Left lung (tissue), 10 donors: ENCODE measurements around the gene ARSH. TPM values are rescaled to one million over a fixed set of nuclear protein-coding genes. Genes with fewer than 3 reads are reported as not detected.
A peak's percentile ranks its signal among the peaks of the same experiment; 100 is the strongest.

Source experiments
- ATAC-seq: fragments of 200-7000 bp; cut with Tn5 transposase; one replicate; pipeline ENCODE4 v1.9.1; 2020; ENCODE audit warnings: moderate library complexity
- DNase-seq, 4 donors: peaks; one replicate each; pipeline ENCODE4 v3.0.0-alpha.2; 2013 to 2020
- H3K27ac ChIP-seq, 2 donors: fragments of 200-600 bp; sonication (generic) in 1 of 2; one replicate each; pipeline versions ENCODE4 v1.5.0 to v1.8.0; 2020 to 2021
- H3K27me3 ChIP-seq, 2 donors: fragments of 200-600 bp; sonication (generic) in 1 of 2; one replicate each; pipeline versions ENCODE4 v1.5.0 to v1.8.0; 2020 to 2021
- H3K36me3 ChIP-seq, 2 donors: fragments of 200-600 bp; sonication (generic) in 1 of 2; one replicate each; pipeline versions ENCODE4 v1.5.0 to v1.8.0; 2020 to 2021
- H3K4me1 ChIP-seq, 2 donors: fragments of 200-600 bp; one replicate each; pipeline ENCODE4 v1.8.0; 2021
- H3K4me3 ChIP-seq, 2 donors: fragments of 200-600 bp; sonication (generic) in 1 of 2; one replicate each; pipeline versions ENCODE4 v1.5.0 to v1.8.0; 2020 to 2021; ENCODE audit warnings: mild to moderate bottlenecking in 1 of 2
- H3K9me3 ChIP-seq, 2 donors: fragments of 200-600 bp; sonication (generic) in 1 of 2; one replicate each; pipeline versions ENCODE4 v1.5.0 to v1.8.0; 2020 to 2021
- CTCF ChIP-seq, 2 donors: fragments of 200-600 bp; sonication (generic) in 1 of 2; IDR thresholded peaks; one replicate each; pipeline versions ENCODE4 v1.5.0 to v1.8.0; 2021; ENCODE audit warnings: antibody characterized with exemption in 2 of 2
- intact Hi-C, 2 donors: fragments of 100-400 bp; cut with DNase I; formaldehyde crosslinking; loops; one replicate each; pipeline versions ENCODE4 v1.11.2 to v1.14.2; 2022
- polyA plus RNA-seq, 6 donors: library from polyadenylated mRNA; unstranded; fragments of 120-200 nt; gene quantifications; one replicate each; pipeline ENCODE4 v1.2.1, GENCODE V29; 2013; ENCODE audit not compliant: insufficient read length in 6 of 6
- total RNA-seq, 2 donors: library from RNA; stranded (reverse); fragmentation: NEBNext Ultra II Directional; extraction: Animal tissue kit (Norgen Biotek cat#: 25700); gene quantifications; one replicate each; pipeline ENCODE4 v1.2.1, GENCODE V29; 2021
- donor health status: DM: no; HTN: yes; CAD: no.
- donor health status: DM: no; HTN: no; CAD: no.

The ARSH gene
- total and polyA plus RNA-seq, 8 donors, result 0.08 to 0.14 (median 0.09) TPM; not detected in 2

DNA sequence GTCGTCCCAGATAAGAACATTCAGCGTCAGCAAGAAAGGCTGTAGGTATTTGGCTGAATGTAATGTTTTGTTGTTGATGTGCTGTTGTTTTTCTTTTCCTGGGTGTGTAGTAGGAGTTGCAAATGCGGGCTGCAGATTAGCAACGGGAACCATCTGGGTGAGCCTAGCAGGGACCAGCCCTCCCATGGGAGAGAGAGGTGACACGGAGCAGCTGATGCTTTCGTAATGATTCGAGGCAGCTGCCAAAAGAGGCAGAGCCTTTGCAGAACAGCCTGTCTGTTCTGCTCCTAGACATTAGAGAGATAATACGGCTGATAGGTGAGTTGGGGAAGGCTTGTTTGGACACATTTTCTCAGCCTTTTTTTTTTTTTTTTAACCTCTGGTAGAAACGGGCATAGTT is 60.2 kb downstream of the ARSH start:
- Histone ChIP-seq H3K27ac (no peak overlapping the region), H3K4me3 (no peak overlapping the region), H3K4me1 (no peaks in the 10 kb centered on the region), H3K9me3 (no peaks in the 10 kb centered on the region), H3K27me3 (no peaks in the 10 kb centered on the region), H3K36me3 (no peaks in the 10 kb centered on the region)
- DNase-seq (peak in 1 of 4 donors; percentile 15), ATAC-seq (no peak)
- no peak for TF ChIP-seq CTCF (IDR thresholded peaks at IDR 0.05)
- intact Hi-C loops, result no loop called here

DNA sequence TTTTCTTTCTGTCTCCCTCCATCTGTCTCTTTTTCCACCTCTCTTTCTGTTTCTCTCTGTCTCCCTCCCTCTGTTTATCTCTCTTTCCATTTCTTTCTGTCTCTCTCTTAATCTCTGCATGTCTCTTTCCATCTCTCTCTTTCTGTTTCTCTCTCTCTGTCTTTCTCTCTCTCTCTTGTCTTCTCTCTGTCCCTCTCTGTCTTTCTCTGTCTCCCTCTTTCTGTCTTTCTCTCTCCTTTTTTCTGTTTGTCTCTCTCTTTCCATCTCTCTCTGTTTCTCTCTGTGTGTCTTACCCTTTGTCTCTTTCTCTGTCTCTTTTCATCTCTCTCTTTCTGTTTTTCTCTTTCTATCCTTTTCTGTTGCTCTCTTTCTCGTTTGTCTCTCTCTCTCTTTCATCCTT is 69.6 kb downstream of the ARSH start:
- intact Hi-C loops, result no loop called here
- Histone ChIP-seq H3K4me1 (no peaks in the 10 kb centered on the region), H3K27me3 (no peaks in the 10 kb centered on the region), H3K4me3 (no peak overlapping the region), H3K9me3 (no peaks in the 10 kb centered on the region), H3K27ac (no peak overlapping the region), H3K36me3 (no peaks in the 10 kb centered on the region)
- ATAC-seq (no peak), DNase-seq (no peak)
- TF ChIP-seq CTCF (IDR thresholded peaks at IDR 0.05), result no peak

GRCh38 chrX:3076416-3076991 is 70.2 kb downstream of the ARSH start:
- ATAC-seq (no peak), DNase-seq (no peak)
- no peak for TF ChIP-seq CTCF (IDR thresholded peaks at IDR 0.05)
- no peaks in the 10 kb centered on the region for H3K4me1 ChIP-seq
- no peaks in the 10 kb centered on the region for H3K27me3 ChIP-seq
- H3K27ac ChIP-seq, result no peak overlapping the region
- no peaks in the 10 kb centered on the region for H3K9me3 ChIP-seq
- intact Hi-C loops, result no loop called here
- no peak overlapping the region for H3K4me3 ChIP-seq
- H3K36me3 ChIP-seq, result no peaks in the 10 kb centered on the region

Other genes with a start within 250 kb of the ARSH start
- gene GYG2, start 177.6 kb upstream of the ARSH start, total RNA-seq, result 1 to 10 TPM; 1.5 to 6.2 TPM
- gene GYG2, start 177.6 kb upstream of the ARSH start, polyA plus RNA-seq, result 10 to 100 TPM; 11.6 to 15.3 (median 14.0) TPM
- gene ARSD, start 77.2 kb upstream of the ARSH start, total RNA-seq, result 10 to 100 TPM; 22.7 to 58.9 TPM
- 10 to 100 TPM; 46.0 to 65.2 (median 52.6) TPM for gene ARSD, start 77.2 kb upstream of the ARSH start, polyA plus RNA-seq
- under 1 TPM in 1 of 2 donors, not detected in 1; 0.15 TPM for gene ARSF, start 34.9 kb downstream of the ARSH start, total RNA-seq
- under 1 TPM in 5 of 6 donors, not detected in 1; 0.06 to 0.13 (median 0.09) TPM for gene ARSF, start 34.9 kb downstream of the ARSH start, polyA plus RNA-seq